UCSD-AML1 (cell line): ENCODE measurements around the gene EIF2D.
"Not testable (repeated sequence)": the region's sequence is repeated elsewhere in the genome, so short reads cannot be mapped to it uniquely, and the experiment has no call there.

ENCODE experiments used
- DNase-seq: peaks from one replicate; lab custom pipeline; 2025; ENCODE audit not compliant: unreplicated experiment; lab: John Stamatoyannopoulos, UW

Gene EIF2D, protein sequence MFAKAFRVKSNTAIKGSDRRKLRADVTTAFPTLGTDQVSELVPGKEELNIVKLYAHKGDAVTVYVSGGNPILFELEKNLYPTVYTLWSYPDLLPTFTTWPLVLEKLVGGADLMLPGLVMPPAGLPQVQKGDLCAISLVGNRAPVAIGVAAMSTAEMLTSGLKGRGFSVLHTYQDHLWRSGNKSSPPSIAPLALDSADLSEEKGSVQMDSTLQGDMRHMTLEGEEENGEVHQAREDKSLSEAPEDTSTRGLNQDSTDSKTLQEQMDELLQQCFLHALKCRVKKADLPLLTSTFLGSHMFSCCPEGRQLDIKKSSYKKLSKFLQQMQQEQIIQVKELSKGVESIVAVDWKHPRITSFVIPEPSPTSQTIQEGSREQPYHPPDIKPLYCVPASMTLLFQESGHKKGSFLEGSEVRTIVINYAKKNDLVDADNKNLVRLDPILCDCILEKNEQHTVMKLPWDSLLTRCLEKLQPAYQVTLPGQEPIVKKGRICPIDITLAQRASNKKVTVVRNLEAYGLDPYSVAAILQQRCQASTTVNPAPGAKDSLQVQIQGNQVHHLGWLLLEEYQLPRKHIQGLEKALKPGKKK

DNA sequence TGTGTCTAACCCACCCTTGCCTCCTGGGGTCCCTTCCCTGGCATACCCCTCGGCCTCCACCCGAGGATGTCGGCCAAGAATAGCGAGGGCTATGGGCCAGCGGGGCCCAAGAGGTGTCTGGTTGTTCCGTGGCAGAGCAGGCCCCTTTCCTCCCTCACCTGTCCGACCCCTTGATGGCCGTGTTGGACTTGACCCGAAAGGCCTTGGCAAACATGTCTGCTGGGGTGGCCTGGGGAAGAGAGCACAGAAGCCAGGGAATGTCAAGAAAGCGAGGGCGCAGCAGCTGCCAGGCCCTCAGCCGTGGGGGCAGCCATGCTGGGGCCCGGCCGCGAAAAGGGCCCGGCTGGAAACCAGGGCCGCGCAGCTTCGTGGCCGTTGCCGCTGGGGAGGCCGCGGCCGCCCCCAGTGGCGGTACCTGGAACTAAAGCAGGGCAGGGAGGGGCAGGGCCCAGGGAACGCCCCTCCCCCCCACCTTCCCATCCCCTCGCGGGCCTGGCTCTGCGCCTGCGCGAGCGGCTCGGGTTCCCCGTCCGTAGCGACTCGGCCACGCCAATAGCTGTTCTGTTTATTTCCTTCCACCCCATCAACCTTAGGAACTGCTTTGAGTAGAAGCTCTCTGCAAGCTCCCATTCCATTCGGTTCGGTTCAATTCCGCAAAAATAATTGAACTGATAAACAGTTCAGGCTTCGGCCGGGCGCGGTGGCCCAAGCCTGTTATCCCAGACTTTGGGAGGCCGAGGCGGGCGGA lies at the start of gene EIF2D:
TSS of gene EIF2D (minus strand) at position 337 of the 748 bp plus-strand sequence. CDS start at position 214, 123 bp downstream.
- DNase-seq: peak; percentile 96

DNA sequence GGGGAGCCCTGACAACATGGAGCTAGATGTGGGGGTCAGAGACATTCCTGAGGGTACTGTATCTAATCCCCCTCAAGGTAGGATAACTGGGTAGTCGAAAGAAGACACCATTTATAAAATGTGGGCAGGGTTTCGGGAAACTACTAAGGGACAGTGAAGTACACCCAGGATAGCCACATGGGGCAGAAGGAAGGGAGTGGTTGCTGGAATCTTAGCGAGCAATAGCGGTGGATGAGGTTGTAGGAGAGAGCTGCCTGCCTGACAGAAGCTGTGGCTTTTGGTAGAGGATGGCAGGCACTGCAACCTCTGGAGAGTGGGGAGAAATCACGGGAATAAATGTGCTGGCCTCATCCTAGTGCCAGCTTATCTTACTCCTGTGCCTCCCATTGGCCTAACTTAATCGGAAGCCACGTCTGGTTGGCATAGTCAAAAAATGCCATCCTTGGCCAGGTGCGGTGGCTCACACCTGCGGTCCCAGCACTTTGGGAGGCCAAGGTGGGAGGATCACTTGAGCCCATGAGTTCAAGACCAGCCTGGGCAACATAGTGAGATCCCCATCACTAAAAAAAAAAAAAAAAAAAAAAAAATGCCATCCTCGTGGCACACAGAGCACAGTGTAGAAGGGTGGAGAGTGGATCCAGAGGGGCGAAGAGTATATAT lies 49.0 kb upstream of the EIF2D start:
- DNase-seq: no peak

DNA sequence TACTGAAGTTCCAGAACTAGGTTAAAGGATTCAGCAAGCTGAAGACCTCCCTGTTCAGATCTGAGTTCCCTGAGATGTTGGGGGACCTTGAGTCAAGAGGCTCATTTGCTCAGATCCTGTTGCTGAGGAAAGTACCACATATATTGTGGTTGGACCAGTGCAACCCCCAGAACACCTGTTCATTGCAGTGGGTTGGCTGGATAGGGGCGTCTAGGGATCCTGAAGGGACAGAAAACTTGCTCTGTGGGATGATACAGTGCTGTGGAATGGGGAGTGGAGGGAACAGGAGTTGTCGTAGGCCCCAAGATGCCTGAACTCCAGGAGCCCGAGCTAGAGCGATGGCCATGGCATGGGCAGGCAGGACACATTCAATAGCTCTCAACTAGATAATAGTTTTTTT lies 47.9 kb upstream of the EIF2D start:
- no peak for DNase-seq

DNA sequence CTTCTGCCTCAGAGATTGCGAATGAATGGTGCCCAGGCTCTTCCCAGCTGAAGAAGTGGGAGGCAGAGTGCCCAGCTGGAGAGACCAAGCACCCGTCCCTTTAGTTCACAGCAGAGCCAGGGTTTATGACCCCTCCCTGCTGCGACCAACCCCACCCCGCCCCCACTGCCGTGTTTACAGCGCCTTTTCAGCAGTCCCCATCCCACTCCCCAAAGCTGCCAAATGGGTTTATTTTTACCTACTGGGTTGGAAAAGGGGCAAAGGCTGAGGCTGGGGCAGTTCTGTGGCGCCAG lies 46.7 kb upstream of the EIF2D start:
- no peak for DNase-seq

DNA sequence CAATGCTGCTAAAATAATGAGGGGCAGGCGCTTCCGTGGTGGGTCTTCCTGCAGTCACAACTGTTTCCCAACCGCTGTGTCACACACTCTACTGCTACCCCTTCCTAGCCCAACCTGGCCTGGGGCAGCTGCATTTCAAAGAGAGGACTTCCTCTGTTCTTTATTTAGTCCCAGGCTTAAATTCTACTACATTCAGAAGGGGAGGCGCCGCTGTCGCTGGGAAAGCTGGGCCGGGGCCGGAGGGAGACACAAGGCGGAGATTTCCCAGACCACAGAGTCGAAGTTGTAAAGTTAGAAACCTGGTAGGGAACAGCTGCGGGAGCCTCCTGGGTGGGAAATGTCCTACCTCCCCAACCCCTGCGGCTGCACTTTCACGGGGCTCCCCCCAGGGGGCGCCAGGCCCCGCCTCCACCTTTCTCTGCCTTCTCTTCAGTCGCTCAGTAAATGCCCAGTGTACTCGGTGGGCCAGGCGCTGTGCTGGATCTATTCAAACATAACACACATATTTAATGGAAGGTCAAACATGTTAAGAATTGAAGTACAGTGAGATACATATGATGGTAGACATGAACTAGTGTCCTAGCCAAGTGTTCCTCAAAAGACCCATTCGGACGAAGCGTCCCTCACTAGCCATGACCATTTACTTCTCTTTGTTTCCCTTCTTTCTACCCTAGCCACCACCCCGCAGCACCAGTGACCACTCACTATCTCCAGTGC lies 46.2 kb upstream of the EIF2D start:
- peak; percentile 79 for DNase-seq

DNA sequence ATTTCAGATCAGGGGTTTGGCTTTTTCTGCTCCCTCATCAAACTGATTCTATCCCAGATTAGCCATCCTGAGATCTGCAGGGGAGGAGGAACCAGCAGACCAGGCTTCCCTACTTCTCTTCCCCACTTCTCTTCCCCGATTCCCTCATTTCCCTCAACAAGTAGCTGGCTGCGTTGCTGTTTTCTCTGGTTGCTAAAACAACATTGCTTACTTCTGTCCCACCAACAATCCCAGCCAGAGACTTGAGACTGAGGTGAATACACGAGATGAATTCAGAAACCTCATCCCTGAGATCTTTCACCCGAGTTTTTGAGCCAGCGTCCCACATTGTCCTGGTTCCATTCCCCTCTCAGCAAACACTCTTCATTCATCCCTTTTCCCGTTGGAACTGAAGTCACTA lies 45.5 kb upstream of the EIF2D start:
- DNase-seq: no peak

DNA sequence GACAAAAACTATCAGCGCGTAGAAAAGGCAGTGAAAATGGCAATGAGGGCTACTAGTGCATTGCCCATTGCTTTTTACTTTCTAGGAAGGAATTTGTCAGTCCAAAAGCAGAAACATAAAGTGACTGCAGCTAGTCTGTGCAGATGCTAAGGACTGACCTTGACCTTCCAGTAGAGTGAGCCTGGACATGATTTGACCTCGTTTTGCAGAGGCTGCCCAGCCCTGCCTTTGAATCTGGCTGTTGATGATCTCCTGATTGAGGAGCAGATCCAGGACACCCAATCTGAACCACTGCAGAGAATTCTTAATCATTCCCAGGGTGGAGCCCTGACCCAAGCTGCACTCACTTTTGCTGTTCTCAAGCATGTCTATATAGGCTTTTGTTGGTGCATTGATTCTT lies 44.7 kb upstream of the EIF2D start:
- no peak for DNase-seq

DNA sequence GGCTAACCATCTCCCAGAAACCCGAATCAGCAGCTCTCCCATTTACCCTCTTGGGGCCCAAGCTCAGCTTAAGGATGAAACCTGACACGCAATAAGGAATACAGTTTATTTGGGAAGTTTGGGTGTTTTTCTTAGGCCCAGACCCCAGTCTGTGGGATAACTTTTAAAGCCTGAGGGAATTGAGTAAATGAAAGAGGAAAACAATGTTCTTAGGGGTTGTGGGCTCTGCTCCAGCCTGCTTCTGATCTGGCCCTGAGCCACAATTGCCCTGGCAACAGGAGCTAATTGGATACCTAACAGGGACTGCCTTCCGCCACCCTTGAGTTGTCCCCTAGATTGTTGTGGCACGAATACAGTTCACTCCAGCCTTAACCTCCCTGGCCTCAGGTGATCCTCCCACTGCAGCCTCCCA lies 43.2 kb upstream of the EIF2D start:
- no peak for DNase-seq

DNA sequence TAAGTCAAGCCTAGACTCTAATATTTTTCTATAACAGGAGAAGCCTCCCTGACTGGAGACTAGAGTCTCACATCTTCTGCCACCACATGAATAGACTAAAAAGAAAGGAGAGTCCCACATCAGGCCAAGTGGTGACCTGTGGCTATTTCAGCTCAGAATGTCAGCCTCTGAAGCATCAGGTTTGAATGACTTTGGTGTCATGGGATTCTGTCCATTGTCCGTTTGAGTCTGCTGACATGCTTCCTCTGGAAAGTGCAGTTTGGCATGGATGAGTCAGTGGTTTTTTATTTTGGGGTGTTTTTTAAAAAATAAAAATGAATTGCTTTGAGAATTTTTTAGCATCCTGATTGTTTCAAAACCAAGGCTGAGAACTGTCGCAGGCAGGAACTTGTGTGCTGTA lies 42.6 kb upstream of the EIF2D start:
- no peak for DNase-seq

DNA sequence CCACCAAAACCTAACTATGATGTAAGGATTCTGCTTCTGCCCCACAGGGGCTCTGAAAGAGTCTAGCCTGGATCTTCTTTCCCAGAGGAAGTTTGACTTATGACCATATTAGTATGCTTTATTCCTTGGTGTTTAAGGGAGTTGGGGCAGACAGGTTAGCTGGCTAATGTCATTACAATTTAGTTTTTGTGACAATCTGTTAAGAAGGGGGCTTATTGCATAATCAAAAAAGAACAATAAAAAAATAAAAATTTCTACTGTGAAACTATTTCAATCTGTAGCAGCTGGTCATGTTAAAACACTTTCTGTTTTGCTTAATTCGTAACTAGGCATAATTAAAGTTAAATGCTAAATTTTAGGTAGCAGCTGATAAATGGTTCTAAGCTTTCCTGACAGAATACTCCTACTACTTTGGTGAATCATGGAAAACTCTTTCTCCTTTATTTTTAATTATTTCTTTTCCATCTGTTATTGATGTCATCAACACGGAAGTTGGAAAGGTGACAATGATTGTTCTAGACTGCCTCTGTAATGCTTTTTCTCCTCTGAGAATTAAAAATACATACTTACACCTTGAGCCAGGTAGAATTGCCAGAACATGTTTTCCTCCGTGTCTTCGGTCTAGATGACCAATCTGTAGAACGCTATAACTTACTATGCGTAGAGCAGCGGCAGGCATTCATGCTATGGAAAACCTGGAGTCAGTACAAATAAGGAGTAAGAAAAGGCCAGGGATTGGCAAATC lies 41.6 kb upstream of the EIF2D start:
- no peak for DNase-seq

DNA sequence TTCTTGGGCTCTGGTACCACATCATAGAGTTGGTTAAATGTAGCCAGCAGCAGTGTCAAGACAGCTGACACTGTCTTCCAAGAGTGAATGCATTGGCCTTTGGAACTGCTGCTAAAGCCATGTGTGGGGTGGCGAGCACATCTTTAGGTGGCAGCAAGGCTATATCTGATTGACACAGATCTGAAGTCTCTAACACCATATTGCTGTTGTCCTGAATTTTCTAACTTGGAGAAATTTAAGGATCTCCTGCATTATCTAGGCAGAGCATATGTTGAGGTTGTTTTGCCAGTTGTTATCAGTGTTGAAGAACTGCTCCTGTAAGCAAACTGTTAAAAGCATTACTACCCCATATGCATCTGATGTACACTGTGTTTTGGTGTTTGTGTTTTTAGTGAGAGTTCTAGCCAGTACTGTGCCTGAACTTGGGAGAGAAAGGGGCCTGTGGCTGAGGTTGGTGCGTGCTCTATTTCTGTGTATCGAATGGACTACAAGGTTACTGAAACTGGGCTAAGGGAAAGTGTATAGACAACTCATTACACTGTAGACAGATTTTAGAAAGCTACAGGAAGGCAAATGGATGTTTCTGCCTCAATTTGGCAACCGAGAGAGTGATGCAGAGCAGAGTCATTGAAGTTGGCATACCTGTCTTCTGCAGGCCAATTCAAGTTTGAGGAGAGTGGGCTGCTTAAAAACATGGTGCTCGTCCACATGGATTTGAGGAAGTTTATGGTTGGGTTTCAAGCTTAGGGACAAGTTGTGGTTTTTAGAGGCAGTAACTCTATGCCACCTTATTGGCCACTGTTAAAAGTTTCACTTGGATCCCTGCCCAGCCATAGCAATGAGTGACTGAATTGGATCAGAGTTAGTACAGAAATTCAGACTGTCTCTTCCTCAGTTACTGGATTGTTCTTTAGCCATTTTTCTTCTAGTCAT lies 40.0 kb upstream of the EIF2D start:
- DNase-seq: no peak

DNA sequence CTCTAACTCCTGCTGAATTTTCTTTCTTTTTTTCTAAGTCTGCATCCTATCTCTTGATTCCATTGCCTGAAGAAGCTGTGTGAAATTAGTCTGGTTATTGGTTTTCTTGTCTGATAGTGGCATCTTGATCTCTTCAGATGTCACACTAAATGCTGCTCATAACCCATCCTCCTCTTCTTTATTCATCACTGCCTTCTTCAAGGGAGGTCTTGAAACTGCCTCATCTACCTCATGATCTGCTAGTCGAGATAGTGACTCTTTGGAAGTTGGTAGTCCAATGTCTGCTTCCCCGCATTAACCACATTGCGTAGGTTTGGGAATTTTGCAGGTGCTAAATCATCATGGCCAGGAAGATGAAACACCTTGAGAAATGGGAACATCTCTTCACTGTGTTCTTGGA lies 38.7 kb upstream of the EIF2D start:
- no peak for DNase-seq

DNA sequence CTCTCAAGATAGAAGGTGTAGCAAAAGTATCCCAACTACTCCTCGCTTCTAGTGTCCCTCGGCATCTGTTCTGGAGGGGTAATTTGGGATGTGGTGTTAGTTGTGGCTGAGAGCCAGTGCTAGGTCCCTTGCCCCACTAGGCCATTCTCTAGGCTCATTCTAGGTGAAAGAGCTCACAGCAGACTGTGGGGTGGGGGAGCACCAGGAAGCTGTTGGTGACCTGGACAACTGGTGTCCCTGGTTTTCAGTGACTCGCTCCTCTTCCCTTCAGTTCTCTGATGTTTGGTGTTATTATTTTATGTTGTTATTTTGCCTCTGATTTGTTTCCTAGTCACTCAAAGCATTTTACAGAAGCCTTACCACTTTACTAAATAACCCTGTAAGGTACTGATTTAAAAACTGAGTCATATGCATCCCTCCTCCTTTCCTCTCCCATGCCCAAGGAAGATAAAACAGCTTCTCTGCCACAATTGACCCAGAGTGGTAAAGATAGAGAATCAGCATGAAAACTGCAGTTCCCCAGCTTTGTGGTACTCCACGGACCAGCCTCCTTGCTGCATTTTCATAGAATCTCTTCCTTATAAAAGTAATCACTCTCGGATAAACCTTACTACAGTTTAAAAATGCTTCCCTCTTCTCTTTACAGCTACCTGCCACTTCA lies 37.1 kb upstream of the EIF2D start:
- DNase-seq: no peak

DNA sequence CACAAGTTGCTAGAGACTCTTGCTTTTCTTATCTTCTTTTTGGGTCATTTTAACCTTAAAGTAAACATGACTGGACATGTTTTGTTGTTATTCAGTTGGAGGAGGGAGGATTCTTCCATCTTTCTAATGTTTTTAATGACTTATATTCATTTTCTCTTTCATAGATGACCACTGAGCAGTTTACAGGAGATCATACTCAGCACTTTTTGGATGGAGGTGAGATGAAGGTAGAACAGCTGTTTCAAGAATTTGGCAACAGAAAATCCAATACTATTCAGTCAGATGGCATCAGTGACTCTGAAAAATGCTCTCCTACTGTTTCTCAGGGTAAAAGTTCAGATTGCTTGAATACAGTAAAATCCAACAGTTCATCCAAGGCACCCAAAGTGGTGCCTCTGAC lies 35.0 kb upstream of the EIF2D start:
- no peak for DNase-seq

DNA sequence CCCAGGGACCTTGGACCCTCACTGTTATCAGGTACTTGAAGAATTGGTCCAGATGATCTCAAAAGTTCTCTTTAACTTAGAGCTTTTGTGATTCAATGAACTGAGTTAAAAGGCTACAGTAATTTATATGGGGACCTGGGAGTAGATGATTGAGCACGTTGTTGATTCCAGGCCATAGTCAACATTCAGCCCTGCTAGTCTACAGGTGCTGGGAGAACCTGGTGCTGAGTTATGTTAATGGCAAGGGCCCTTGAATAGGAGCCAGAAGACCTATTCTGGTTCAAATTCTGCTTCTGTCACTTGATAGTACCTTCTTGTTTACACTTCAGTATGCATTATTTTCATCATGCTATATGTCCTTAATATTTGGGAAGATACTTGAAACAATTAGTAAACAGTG lies 34.2 kb upstream of the EIF2D start:
- DNase-seq: no peak

DNA sequence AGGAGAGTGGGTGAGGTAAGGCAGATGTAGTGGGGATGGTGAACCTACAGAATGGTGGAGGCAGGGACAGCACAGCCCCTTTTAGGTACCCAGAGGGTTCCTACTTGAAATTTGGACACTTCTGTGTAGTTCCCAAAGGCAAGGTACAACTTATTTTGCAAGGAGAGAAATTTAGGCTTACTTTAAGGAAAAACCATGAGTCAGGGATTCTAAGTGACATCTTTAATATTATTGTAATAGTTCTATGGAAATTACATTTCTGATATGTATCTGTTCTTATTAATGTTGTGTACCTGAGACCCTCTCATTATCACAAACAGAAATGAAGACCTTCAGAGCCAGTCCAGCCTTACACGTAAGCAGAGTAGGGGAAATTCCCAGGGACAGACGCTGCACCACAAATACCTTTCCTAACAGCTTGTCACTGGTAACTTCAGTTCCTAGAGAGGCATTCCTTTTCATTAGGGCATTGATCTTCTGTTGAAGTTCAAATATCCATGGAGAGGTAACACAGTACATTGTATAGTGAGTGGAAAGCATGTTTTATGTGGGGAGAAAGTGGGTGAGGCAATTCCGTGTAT lies 30.9 kb upstream of the EIF2D start:
- no peak for DNase-seq

DNA sequence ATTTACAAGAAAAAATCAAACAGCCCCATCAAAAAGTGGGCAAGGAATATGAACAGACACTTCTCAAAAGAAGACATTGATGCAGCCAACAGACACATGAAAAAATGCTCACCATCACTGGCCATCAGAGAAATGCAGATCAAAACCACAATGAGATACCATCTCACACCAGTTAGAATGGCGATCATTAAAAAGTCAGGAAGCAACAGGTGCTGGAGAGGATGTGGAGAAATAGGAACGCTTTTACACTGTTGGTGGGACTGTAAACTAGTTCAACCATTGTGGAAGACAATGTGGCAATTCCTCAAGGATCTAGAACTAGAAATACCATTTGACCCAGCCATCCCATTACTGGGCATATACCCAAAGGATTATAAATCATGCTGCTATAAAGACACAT lies 29.8 kb upstream of the EIF2D start:
- not testable (repeated sequence) for DNase-seq

DNA sequence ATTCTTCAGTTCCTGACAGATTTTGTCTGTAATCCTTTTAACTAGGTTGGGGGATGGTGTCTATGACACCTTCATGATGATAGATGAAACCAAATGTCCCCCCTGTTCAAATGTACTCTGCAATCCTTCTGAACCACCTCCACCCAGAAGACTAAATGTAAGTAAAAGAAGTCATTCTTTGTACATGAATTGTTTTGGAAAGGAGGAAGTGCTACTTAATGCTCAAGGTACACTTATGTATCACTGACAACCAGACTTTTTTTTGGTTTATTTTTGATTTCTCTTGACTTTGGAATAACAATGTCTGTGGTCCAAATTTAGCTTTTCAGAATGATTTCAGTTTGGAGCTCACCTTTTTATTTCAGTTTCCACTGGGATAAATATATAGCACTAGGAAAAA lies 25.3 kb upstream of the EIF2D start:
- no peak for DNase-seq

DNA sequence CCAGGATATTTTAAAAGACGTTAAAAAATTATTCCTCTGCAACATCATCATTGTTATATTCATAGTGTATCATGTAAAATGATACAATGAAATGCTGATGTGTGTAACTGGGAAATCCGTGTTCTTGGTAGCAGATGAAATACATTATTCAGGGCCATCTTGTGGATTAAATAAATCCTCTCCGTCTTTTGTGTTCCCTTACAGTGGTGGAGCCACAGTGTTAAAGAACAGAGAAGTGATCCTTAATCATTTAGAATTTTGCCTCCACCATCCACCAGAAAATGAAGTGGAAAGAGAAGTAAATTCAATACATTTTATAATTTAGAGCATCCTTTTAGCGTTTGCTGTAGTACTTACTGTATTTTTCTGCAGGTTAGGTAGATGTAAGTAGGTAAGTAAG lies 24.4 kb upstream of the EIF2D start:
- no peak for DNase-seq
